ENCODE results near the gene SH2D4B.

DNA sequence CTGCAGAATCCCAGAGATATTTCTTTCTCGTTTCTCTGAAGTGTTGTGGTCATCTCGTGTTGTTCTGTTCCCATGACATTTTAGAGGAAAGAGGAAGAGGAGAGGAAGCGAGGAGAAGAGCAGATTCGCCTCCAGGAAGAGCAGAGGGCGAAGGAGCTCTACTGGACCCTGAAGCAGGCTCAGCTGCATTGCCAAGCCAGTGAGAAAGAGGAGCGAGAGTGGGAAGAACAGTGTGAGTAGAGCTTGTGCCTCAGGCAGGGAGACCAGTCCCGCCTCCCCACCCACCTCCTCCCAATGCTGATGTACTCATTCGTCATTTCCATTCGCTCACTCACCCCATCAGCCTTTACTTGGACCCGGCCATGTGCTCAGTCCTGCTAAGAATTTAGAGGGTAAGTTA lies 50.8 kb downstream of the SH2D4B start:
- TF ChIP-seq CTCF (IDR thresholded peaks at IDR 0.05 in 2 of 3, conservative IDR thresholded peaks at IDR 0.05 in 1 of 3; ENCODE audit: control insufficient read depth in 2 of 3, extremely low read depth in 1 of 3, insufficient read depth in 1 of 3, low read depth in 3 of 3, low read length in 3 of 3): no peak
- TF ChIP-seq ELK1 (IDR thresholded peaks at IDR 0.05; ENCODE audit: low read depth, low read length): no peak
- no peak for TF ChIP-seq RAD21 (IDR thresholded peaks at IDR 0.05; ENCODE audit: insufficient read depth, low read depth, low read length)
- TF ChIP-seq PKNOX1 (IDR thresholded peaks at IDR 0.05): no peak
- TF ChIP-seq CBX5 (IDR thresholded peaks at IDR 0.05; ENCODE audit: low read depth): no peak
